ENCODE data around the gene TBC1D10B.
A peak's percentile ranks its signal among the peaks of the same experiment; 100 is the strongest.

TBC1D10B gene

DNA sequence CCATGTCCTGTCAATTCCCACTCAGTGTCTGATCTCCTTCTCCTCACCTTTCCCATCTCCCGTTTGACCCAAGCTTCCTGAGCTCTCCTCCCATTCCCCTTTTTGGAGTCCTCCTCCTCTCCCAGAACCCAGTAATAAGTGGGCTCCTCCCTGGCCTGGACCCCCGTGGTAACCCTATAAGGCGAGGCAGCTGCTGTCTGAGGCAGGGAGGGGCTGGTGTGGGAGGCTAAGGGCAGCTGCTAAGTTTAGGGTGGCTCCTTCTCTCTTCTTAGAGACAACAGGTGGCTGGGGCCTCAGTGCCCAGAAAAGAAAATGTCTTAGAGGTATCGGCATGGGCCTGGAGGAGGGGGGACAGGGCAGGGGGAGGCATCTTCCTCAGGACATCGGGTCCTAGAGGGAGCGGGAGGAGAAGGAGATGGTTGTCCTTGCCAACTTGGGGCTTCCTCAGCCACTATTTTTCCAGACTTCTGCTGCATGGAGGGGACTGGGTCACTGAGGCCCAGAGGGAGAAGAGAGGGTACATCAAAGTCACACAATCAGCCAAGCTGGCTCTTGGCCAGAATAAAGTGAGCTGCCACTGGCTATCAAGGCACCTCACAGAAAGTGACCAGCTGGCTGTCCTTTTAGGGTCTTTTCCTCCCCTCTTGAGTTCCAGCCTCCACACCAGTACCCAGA is 1.9 kb upstream of the TBC1D10B start:
- DNase-seq: no peak

DNA sequence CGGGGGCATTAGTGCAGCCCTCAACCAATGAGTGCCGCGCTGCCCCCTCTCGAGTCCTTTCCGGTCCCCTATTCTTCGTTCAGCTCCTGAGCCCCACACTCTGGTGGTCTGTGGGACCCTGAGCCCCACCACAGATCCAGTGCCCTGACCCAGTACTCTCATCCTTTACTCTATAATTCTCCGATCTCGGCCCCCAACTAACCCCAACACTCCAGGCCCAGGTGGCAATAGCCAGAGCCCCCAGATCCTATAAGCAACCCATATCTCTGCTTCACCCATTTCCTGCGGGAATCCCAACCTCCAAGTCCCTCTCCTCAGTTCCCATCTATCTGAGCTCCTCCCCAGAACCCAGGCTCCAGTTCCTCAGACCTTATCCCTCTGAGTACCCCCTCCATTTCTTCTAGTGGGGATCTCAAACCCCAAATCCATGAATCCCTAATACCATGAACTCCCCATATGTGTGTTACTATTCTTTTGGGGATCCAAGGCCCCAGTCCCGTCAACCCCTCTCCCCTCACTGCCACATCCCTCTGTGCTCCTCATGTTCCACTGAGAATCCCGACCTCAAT is 1.0 kb upstream of the TBC1D10B start:
- no peak for DNase-seq

DNA sequence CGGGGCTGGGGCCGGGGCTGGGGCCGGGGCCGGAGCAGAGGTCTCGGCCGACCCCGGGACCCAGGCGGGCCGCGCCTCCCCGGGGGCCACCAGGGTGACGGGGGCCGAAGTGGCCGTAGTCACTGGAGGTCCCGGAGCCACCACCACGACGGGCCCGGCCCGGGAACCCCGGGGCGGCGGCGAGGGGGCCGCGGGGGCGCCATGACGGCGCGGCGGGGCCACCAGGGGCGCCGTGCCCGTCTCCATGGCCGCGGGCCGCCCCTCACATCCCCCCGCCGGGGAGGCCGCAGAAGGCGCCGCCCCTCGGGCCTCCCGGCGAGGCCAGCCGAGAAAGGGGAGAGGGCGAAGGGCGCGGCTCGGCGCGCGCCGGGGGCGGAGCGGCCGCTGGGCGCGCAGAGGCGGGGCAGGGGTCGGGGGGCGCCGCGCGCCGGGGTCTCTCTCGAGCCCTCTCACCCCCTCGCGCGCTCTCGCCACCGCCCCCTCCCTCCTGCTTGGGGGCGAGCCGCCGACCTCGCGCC is 297 bp downstream of the TBC1D10B start:
- no peak for DNase-seq

GRCh38 chr16:30369091-30369937 is 980 bp downstream of the TBC1D10B start:
- DNase-seq: no peak

DNA sequence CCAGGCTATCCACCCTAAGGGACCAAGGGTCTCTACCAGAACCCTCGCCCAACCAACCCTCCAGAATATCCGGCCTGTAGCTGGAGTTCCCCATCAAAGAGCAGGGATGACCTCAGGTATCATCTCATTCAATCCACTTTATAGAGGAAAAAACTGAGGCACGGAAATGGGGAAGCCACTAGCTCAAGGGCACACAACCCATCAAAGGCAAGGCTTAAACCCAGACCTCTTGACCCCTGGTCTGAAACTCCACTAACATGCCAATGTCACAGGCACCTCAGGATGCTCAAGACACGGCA is 1.6 kb downstream of the TBC1D10B start:
- DNase-seq: no peak

- DNase-seq: peak; percentile 59 to 60
Observed at GRCh38 chr16:30368122-30368791, 2.0 kb downstream of the TBC1D10B start.

- DNase-seq: no peak
Observed at GRCh38 chr16:30367349-30368009, 2.8 kb downstream of the TBC1D10B start.

DNA sequence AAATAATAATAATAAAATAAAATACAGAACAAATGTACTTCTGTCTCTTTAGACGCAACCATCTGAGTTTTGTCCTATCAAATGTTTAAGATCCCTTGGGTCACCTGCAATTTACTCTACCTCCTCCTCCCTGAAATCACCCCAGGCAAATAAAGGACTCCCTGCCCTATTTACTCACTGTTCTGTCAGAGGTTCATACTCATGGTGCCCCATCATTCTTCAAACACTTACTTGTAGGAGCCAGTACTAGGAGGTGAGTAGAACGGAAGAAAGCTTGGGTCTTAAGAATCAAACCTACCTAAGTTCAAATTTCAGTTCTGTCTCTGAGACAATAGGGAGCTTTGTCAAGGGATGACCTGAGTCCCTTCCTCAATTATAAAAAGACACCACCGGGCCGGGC is 3.8 kb downstream of the TBC1D10B start:
- DNase-seq: no peak

GRCh38 chr16:30365200-30365599 is 5.1 kb downstream of the TBC1D10B start:
- DNase-seq: no peak

DNA sequence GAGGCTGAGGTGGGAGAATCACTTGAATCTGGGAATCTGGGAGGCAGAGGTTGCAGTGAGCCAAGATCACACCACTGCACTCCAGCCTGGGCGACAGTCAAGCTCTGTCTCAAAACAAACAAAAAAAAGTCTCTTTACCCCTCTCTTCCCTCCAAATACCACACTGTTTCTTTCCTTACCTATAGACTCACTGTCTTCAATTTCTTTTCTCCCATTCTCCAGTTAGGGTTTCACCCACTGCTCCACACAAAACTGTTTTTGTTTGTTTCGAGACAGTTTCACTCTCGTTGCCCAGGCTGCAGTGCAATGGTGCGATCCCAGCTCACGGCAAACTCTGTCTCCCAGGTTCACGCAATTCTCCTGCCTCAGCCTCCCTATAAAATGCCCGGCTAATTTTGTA is 9.1 kb downstream of the TBC1D10B start:
- no peak for DNase-seq

DNA sequence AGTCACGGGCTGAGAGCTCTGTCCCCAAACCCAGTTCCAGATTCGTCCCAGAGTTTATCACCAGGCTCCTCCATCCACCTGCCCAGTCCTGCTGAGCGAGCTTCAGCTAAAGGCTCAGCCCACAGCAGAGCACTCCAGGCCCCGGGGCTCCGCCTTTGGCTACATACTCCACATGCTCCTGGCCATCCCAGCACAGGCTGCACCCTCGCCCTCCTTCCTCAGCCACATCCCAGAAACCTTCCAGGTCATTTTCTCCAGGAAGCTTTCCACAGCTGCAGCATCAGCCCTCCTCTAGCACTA is 10.5 kb downstream of the TBC1D10B start:
- no peak for DNase-seq

GRCh38 chr16:30358990-30359870 is 11.1 kb downstream of the TBC1D10B start:
- no peak for DNase-seq

DNA sequence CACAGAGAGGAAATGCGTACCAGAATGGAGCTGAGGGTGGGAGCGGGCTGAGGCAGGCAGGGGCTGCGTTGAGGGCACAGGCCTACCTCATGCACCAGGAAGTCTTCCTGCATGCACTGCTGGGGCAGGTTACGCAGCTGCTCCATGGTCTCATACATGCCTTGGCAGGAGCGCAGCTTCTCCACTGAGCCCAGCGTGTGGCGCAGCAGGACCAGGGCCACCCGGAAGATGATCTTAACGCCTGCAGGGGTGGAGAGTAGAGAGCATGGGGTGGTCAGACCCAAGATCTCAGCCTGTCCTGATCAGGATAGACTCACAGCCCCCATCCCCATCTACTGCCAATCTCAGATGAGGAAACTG is 11.7 kb downstream of the TBC1D10B start:
- DNase-seq: no peak

- DNase-seq: no peak
Observed at GRCh38 chr16:30357715-30358576, 12.3 kb downstream of the TBC1D10B start.

DNA sequence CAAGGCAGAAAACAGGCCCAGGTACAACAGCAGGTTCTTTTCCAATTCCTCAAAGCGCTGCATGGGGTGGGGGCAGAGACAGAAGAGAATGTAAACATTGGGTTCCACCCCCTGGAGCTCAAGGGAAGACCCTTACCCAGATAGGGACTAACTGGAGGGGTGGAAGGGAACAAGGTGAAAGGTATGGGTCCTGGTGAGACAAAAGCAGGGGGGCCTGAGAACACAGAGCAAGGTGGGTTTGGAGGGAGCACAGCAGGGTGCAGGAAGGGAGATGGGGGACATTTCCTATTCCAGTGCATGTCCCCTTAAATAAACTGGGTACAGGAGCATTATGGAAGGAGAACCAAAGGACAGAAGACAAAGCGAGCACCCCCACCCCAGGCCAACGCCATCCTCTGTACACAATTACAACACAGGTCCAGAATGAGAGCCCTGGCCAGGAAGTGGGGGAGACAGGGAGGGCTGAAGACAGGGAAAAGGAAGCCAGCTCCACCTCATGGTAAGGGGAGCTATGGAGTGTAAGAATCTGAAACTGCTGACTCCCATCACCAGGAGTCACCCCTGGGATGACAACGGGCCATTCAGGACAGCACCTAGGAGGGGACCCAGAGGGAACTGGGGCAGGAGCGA is 13.1 kb downstream of the TBC1D10B start:
- DNase-seq: no peak

- no peak for DNase-seq
Observed at GRCh38 chr16:30356401-30357084, 13.8 kb downstream of the TBC1D10B start.

DNA sequence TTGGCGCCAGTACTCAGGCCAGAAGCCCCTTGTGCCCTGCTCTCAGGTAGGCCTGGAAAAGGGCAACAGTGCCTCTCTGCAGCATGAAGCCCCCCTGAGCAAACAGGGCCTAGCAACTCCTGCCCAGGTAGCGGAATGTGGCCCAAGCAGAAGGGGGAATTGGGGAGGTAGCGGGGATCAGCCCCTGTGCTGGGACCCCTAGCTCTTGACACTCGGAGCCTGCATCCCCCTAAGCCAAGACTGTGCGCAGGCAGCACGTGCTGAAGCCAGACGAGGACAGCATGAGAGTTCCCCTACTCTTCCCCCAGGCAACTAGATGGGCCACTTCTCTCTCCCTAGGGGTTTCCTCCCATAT is 14.4 kb downstream of the TBC1D10B start:
- DNase-seq: no peak

DNA sequence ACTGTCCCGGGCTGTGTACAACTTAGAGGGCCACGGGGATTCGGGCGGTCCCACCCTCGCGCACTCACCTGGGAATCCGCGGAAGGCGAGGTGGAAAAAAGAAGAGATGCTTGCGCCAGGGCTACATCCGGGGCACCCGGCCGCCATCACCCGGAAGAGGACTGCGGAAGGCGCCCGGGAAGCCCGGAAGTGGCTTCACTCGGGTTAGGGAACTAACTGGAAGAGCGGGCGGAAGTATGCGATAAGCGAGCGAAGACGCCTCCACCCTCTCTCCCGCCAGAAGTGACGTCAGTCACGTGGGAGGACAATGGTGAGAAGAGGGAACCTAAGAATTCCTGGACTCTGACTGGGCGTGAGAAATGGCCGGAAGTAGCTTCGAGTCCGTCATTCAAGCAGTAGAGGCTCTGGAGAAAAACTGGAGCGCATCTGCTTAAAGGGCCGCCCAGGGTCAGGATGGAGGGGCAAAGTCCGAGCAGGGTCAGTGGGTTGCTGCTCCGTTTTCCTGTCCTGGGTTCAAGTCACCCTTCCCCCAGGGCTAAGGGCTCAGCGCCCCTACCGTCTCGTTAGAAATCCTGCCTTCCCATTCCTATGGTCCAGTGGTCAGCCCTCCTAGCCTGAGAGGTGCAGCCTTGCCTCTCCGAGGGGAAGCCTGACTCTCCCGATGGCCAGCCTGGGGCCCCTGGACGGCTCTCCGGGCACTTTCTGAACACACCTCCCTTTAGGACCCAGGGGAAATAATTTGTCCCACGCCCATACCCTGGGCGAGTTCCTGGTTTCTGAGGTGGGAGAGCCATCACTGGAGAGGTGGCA is 14.9 kb downstream of the TBC1D10B start, which contains the start of gene CD2BP2:
Gene CD2BP2, minus strand, starts transcription at position 165 of the 810 bp plus-strand sequence. CDS start 627 bp downstream, outside the sequence.
- DNase-seq: peak; percentile 96 to 97

Data from AML-193 (cell line).